Heart right ventricle (tissue), 16 donors: ENCODE data around the gene MTUS2. TPM values are rescaled to one million over a fixed set of nuclear protein-coding genes. Genes with fewer than 3 reads are reported as not detected.

Source experiments
- ATAC-seq, 8 donors: fragments of 200-7000 bp; cut with Tn5 transposase; one replicate each; pipeline ENCODE4 v1.9.1; 2020; ENCODE audit warnings: mild to moderate bottlenecking in 8 of 8, moderate library complexity in 8 of 8, moderate number of reproducible peaks in 1 of 8
- DNase-seq, 2 donors: peaks; one replicate each; pipeline ENCODE4 v3.0.0-alpha.2; 2020
- H3K27ac ChIP-seq, 10 donors: fragments of 200-600 bp; sonication (generic) in 2 of 10; one replicate each; pipeline versions ENCODE4 v1.5.0 to v1.8.0; 2020 to 2022; ENCODE audit warnings: mild to moderate bottlenecking in 3 of 10
- H3K27me3 ChIP-seq, 7 donors: fragments of 200-600 bp; one replicate each; pipeline ENCODE4 v1.8.0; 2021 to 2022; ENCODE audit warnings: mild to moderate bottlenecking in 2 of 7
- H3K36me3 ChIP-seq, 9 donors: fragments of 200-600 bp; sonication (generic) in 1 of 9; one replicate each; pipeline versions ENCODE4 v1.5.0 to v1.8.0; 2020 to 2022; ENCODE audit warnings: mild to moderate bottlenecking in 2 of 9
- H3K4me1 ChIP-seq, 9 donors: fragments of 200-600 bp; sonication (generic) in 1 of 9; one replicate each; pipeline versions ENCODE4 v1.5.0 to v1.8.0; 2020 to 2022; ENCODE audit warnings: mild to moderate bottlenecking in 4 of 9
- H3K4me3 ChIP-seq, 10 donors: fragments of 200-600 bp; sonication (generic) in 2 of 10; one replicate each; pipeline versions ENCODE4 v1.5.0 to v1.8.0; 2020 to 2022; ENCODE audit warnings: mild to moderate bottlenecking in 7 of 10, moderate library complexity in 2 of 10
- H3K9me3 ChIP-seq, 11 donors: fragments of 200-600 bp in 10 of 11; sonication (generic) in 2 of 11; one replicate each; pipeline versions ENCODE4 v1.5.0 to v1.8.0; 2013 to 2022; ENCODE audit warnings: mild to moderate bottlenecking in 2 of 11, control low read depth in 1 of 11, moderate library complexity in 1 of 11
- CTCF ChIP-seq, 9 donors: fragments of 200-600 bp; sonication (generic) in 2 of 9; IDR thresholded peaks; one replicate each; pipeline versions ENCODE4 v1.5.0 to v1.8.0; 2021 to 2022; ENCODE audit warnings: antibody characterized with exemption in 9 of 9, mild to moderate bottlenecking in 5 of 9, moderate library complexity in 1 of 9
- WGBS, 2 donors: extraction: QIAGEN DNeasy Blood & Tissue Kit; methylation state at CpG; one replicate each; pipeline ENCODE4 v1.1.7; 2013; ENCODE audit warnings: inconsistent platforms in 1 of 2; 5-methylcytosine and 5-hydroxymethylcytosine counted together
- intact Hi-C, 10 donors: fragments of 100-400 bp; cut with DNase I; formaldehyde crosslinking; loops; one replicate each; pipeline versions ENCODE4 v1.11.1 to v1.14.2; 2022
- polyA plus RNA-seq, 2 donors: library from polyadenylated mRNA; stranded (reverse); fragments of 200-250 nt; gene quantifications; one replicate each; pipeline ENCODE4 v1.2.3, GENCODE V29; 2013
- total RNA-seq, 10 donors: library from RNA; stranded (reverse); fragmentation: NEBNext Ultra II Directional in 3 of 10; extraction: Animal tissue kit (Norgen Biotek cat#: 25700) in 3 of 10; gene quantifications; one replicate each; pipeline versions ENCODE4 v1.2.1 to v1.2.4, GENCODE V29; 2021 to 2023
- donor health status: Arrhythmogenic right ventricular cardiomyopathy.
- donor health status: ischemic (EF 13 %, LVEDD 7.1; RV severe dilation, severe dysfunction).
- donor health status: healthy with polysubstance abuse.
- donor health status: DM: no; HTN: yes; CAD: no.
- donor health status: DM: no; HTN: no; CAD: no.
- donor health status: ischemic (EF 25% LVEDD 6.9; RV normal size, moderate dysfunction).
- donor health status: ischemic (EF 25% LVEDD 5.7; RV mildly dilated, moderate dysfunction).
- donor health status: healthy.
- donor health status: DM: yes; HTN: yes; CAD: no.
- donor health status: Ischemic cardiomyopathy.
- donor health status: ischemic (EF 35%, LVEDD 5.7; RV mildly dilated, moderate dysfunction).
- donor health status: nonischemic (EF 11% LVEDD 7.7; RV severe dilation, severe dysfunction).
- donor health status: DM: yes; HTN: yes; CAD: no.
- donor health status: PGD.
- donor health status: ischemic (EF 29% LVEDD 5.4; RV normal size, mild dysfunction).
- donor health status: nonischemic (EF 23%, LVEDD 6.1; RV moderate dilation, normal function).

The MTUS2 gene
- total and polyA plus RNA-seq, 12 donors, result 18.7 to 159 (median 65.6) TPM

DNA sequence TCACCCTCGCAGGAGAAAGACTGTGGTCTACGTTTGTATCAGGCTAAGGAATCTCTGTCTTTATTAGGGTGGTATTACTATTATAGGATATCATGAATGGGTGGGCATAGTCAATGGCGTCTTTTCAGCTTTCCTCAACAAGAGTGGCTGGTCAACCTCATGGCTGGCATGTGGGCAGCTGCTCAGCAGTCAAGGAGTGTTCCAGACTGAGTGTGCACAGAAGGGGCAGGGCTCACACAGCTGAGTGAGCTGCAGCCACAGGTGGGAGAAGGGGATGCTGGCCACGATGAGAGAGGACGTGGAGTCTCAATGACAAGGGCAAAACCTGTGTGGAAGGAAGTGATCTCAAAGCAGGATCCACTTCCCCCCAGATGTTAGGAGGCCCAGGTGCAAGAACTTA is 720.7 kb downstream of the MTUS2 start:
- Histone ChIP-seq H3K9me3 (no peaks in the 10 kb centered on the region), H3K27ac (no peak overlapping the region), H3K36me3 (peaks cover 0 to 7% (median 0%) of the 10 kb centered on the region in 9 donors), H3K27me3 (no peaks in the 10 kb centered on the region), H3K4me1 (peaks cover 0 to 24% (median 4%) of the 10 kb centered on the region in 9 donors), H3K4me3 (no peak overlapping the region)
- DNase-seq (no peak), ATAC-seq (no peak)
- 83 to 84% methylated on average over 5 of the region's 5 CpGs for WGBS, 2 donors
- no peak for TF ChIP-seq CTCF (IDR thresholded peaks at IDR 0.05)
- intact Hi-C loops, result no loop called here

DNA sequence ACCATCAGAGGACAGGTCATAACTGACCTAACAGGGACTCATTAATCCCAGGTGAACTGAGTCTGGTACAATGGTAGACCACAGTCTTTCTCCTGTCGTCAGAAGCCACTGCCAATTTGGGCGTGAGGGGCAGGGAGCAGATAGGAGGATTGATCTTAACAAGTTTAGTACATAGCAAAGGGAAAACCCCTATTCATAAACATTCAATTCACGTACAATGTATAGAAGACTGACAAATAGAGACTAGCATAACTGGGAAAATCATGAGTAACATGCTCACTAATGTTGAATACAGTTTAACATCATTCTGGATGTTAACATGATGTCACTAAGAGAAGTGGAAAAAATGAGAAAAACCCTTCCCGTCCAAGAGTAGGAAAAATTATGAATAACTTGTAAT is 721.3 kb downstream of the MTUS2 start:
- peaks cover 0 to under 1% (median 0%) of the 10 kb centered on the region in 9 donors for H3K36me3 ChIP-seq
- H3K4me3 ChIP-seq, result no peak overlapping the region
- DNase-seq (no peak), ATAC-seq (no peak)
- peaks cover 0 to 30% (median 4%) of the 10 kb centered on the region in 9 donors for H3K4me1 ChIP-seq
- no peak overlapping the region for H3K27ac ChIP-seq
- no peak for TF ChIP-seq CTCF (IDR thresholded peaks at IDR 0.05)
- H3K9me3 ChIP-seq, result no peaks in the 10 kb centered on the region
- intact Hi-C loops, result no loop called here
- no peaks in the 10 kb centered on the region for H3K27me3 ChIP-seq
- 95 to 98% methylated on average over 4 of the region's 4 CpGs for WGBS, 2 donors

DNA sequence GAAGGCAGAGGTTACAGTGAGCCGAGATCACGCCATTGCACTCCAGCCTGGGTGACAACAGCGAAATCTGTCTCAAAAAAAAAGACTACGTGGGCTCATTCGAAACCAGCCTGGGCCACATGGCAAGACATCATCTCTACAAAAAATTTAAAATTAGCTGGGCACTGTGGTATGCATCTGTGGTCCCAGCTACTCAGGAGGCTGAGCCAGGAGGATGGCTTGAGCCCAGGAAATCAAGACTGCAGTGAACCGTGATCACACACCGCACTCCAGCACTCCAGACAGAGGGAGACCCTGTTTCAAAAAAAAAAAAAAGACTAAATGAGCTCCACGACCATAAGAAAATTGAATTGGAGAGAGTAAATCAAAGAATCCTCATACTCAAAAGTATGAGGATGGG is 722.2 kb downstream of the MTUS2 start:
- DNase-seq (no peak), ATAC-seq (no peak)
- Histone ChIP-seq H3K4me1 (peaks cover 0 to 39% (median 14%) of the 10 kb centered on the region in 9 donors), H3K27ac (no peak overlapping the region), H3K27me3 (no peaks in the 10 kb centered on the region), H3K4me3 (no peak overlapping the region), H3K36me3 (no peaks in the 10 kb centered on the region), H3K9me3 (no peaks in the 10 kb centered on the region)
- TF ChIP-seq CTCF (IDR thresholded peaks at IDR 0.05), result no peak
- 96 to 97% methylated on average over 8 of the region's 8 CpGs for WGBS, 2 donors
- intact Hi-C loops, result loop anchor here in 1 of 10 donors (1.0 kb wide), 1 partner anchor 14 kb away; no protein-coding TSS in a partner anchor

DNA sequence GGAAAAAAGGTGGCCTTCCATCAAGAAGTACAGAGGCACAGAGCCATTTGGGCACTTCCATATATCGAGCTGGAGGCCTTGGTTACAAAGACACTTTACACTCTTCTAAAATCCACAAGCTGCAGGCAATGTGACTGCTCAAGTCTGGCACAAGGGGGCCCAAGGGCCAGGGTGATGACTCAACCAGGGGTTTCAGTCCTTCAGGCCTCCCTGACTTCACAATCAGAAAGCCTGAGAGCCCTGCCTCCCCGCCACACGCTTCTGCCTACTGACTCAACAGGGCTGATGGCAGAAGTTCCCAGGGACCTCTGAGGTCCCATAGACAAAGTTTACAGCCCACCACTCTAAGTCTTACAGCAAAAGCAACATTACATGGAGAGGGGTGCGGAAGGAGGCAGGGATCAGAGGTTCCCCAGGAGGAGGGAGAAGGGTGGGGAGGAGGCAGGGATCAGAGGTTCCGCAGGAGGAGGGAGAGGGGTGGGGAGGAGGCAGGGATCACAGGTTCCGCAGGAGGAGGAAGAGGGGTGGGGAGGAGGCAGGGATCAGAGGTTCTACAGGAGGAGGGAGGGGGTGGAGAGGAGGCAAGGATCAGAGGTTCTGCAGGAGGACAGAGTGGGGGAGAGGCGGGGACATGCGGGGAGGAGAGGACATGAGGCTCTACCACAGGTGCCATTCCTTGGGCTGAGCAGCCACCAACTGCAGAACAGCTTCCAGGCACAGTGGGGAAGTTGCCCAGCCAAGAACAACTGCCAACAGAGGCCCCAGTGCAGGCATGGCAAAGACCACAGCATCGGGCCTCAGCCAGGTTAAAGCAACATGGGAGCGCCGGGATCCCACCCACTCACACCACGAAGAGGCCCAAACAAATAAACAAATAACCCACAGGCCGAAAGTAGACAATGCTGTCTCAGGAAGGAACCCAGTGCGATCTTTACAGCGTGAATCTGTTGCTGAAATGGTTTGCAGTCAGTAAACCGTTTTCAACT is 723.4 kb downstream of the MTUS2 start:
- WGBS, 2 donors, result 95% methylated on average over 16 of the region's 16 CpGs
- intact Hi-C loops, result no loop called here
- Histone ChIP-seq H3K4me1 (peaks cover 0 to 32% (median 9%) of the 10 kb centered on the region in 9 donors), H3K27ac (no peak overlapping the region), H3K36me3 (peaks cover 0 to 2% (median 0%) of the 10 kb centered on the region in 9 donors), H3K9me3 (no peaks in the 10 kb centered on the region), H3K4me3 (no peak overlapping the region), H3K27me3 (no peaks in the 10 kb centered on the region)
- no peak for TF ChIP-seq CTCF (IDR thresholded peaks at IDR 0.05)
- DNase-seq (no peak), ATAC-seq (peak in 1 of 8 donors; percentile 26)
